Testis (tissue), 3 donors: ENCODE data around the gene FAM20C. TPM values are rescaled to one million over a fixed set of nuclear protein-coding genes. Genes with fewer than 3 reads are reported as not detected.

Experiments used
- DNase-seq: peaks from one replicate; pipeline ENCODE4 v3.0.0-alpha.2; 2019
- H3K27ac ChIP-seq, 2 donors: fragments of 200-600 bp; sonication (generic); one replicate each; pipeline ENCODE4 v1.5.1; 2019
- H3K27me3 ChIP-seq: fragments of 200-600 bp; sonication (generic); one replicate; pipeline ENCODE4 v1.5.1; 2019
- H3K36me3 ChIP-seq: fragments of 200-600 bp; sonication (generic); one replicate; pipeline ENCODE4 v1.5.1; 2017; ENCODE audit warnings: low read depth; ENCODE audit errors: missing control alignments
- H3K4me1 ChIP-seq: fragments of 200-600 bp; sonication (generic); one replicate; pipeline ENCODE4 v1.5.1; 2019
- H3K4me3 ChIP-seq, 2 donors: fragments of 200-600 bp; sonication (generic); one replicate each; pipeline ENCODE4 v1.5.1; 2017 to 2019
- H3K9me3 ChIP-seq: fragments of 200-600 bp; sonication (generic); one replicate; pipeline ENCODE4 v1.5.1; 2017
- CTCF ChIP-seq, 3 experiments: fragments of 450-650 bp in 2 of 3; fragments of 200-600 bp in 1 of 3; sonication (generic) in 1 of 3; IDR thresholded peaks; one replicate each; pipeline ENCODE4 v1.5.1; 2016 to 2019; ENCODE audit warnings: antibody characterized with exemption in 3 of 3, mild to moderate bottlenecking in 2 of 3, moderate library complexity in 1 of 3
- POLR2A ChIP-seq: fragments of 450-650 bp; IDR thresholded peaks from one replicate; pipeline ENCODE4 v1.6.1; 2017; ENCODE audit warnings: antibody characterized with exemption, mild to moderate bottlenecking, moderate library complexity
- WGBS, 2 donors: methylation state at CpG; one replicate each; pipeline ENCODE4 v1.1.5; 2018; 5-methylcytosine and 5-hydroxymethylcytosine counted together
- intact Hi-C: fragments of 100-400 bp; cut with DNase I; formaldehyde crosslinking; loops from one replicate; pipeline ENCODE4 v1.15.1; 2023; ENCODE audit warnings: low total_unique reads
- polyA plus RNA-seq: library from polyadenylated mRNA; stranded (reverse); fragments of 350-450 nt; fragmentation: Illumina TruSeq; extraction: RNeasy Lipid Tissue Mini Kit (QIAGEN cat#74804); gene quantifications from one replicate; pipeline ENCODE4 v1.2.3, GENCODE V29; 2014; ENCODE audit warnings: low read depth, low replicate concordance; ENCODE audit not compliant: insufficient read depth
- total RNA-seq, 2 donors: library from RNA; depleted of rRNA; stranded (reverse); fragments of >200 nt; gene quantifications; one replicate each; pipeline ENCODE4 v1.2.3, GENCODE V29; 2016

The FAM20C gene
- total and polyA plus RNA-seq, 3 donors from 2014 or later, result 14.0 to 36.7 (median 34.0) TPM

GRCh38 chr7:248732-249435 is 56.5 kb downstream of the FAM20C start:
- Histone ChIP-seq H3K36me3 (no peaks in the 10 kb centered on the region), H3K4me1 (peaks cover 12% of the 10 kb centered on the region), H3K9me3 (no peaks in the 10 kb centered on the region), H3K27ac (no peak overlapping the region), H3K27me3 (no peaks in the 10 kb centered on the region), H3K4me3 (no peak overlapping the region)
- WGBS, 2 donors, result 81 to 89% methylated on average over 16 to 20 of the region's 20 CpGs
- no peak for TF ChIP-seq POLR2A
- no peak for TF ChIP-seq CTCF (IDR thresholded peaks at IDR 0.05)
- DNase-seq, result no peak
- intact Hi-C loops, result no loop called here

GRCh38 chr7:249989-250388 is 57.6 kb downstream of the FAM20C start:
- WGBS, 2 donors, result 85 to 87% methylated on average over 12 of the region's 12 CpGs
- H3K4me1 ChIP-seq, result peaks cover 6% of the 10 kb centered on the region
- intact Hi-C loops, result no loop called here
- TF ChIP-seq CTCF (IDR thresholded peaks at IDR 0.05) (no peak), POLR2A (no peak)
- no peaks in the 10 kb centered on the region for H3K27me3 ChIP-seq
- no peak overlapping the region for H3K27ac ChIP-seq
- no peaks in the 10 kb centered on the region for H3K9me3 ChIP-seq
- no peaks in the 10 kb centered on the region for H3K36me3 ChIP-seq
- DNase-seq, result no peak
- no peak overlapping the region for H3K4me3 ChIP-seq

GRCh38 chr7:250523-250922 is 58.2 kb downstream of the FAM20C start:
- no peaks in the 10 kb centered on the region for H3K36me3 ChIP-seq
- no peaks in the 10 kb centered on the region for H3K27me3 ChIP-seq
- intact Hi-C loops, result no loop called here
- DNase-seq, result no peak
- H3K4me1 ChIP-seq, result peaks cover 1% of the 10 kb centered on the region
- 91 to 94% methylated on average over 15 of the region's 15 CpGs for WGBS, 2 donors
- H3K27ac ChIP-seq, result no peak overlapping the region
- H3K9me3 ChIP-seq, result no peaks in the 10 kb centered on the region
- TF ChIP-seq POLR2A, result no peak
- no peak for TF ChIP-seq CTCF (IDR thresholded peaks at IDR 0.05)
- H3K4me3 ChIP-seq, result no peak overlapping the region

DNA sequence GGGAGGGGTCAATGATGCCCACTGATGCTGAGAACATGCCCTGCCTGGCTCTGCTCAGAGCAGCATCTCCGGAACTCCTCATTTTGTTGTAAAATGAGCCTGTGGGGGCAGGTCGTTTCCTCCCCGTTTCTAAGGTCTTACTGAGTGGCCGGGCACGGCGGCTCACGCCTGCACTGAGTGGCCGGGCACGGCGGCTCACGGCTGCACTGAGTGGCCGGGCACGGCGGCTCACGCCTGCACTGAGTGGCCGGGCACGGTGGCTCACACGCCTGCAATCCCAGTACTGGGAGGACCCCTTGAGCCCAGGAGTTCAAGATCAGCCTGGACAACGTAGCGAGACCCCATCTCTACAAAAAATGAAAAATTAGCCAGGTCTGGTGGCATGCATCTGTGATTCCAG is 58.6 kb downstream of the FAM20C start:
- H3K27ac ChIP-seq, result no peak overlapping the region
- H3K4me3 ChIP-seq, result no peak overlapping the region
- H3K9me3 ChIP-seq, result no peaks in the 10 kb centered on the region
- H3K4me1 ChIP-seq, result no peaks in the 10 kb centered on the region
- WGBS, 2 donors, result 92 to 97% methylated on average over 20 of the region's 20 CpGs
- H3K36me3 ChIP-seq, result no peaks in the 10 kb centered on the region
- TF ChIP-seq POLR2A (no peak), CTCF (IDR thresholded peaks at IDR 0.05) (no peak)
- DNase-seq, result no peak
- H3K27me3 ChIP-seq, result no peaks in the 10 kb centered on the region
- intact Hi-C loops, result no loop called here
